GM10248 (cell line): ENCODE data around the gene FFAR3.
"Not testable (repeated sequence)": the region's sequence is repeated elsewhere in the genome, so short reads cannot be mapped to it uniquely, and the experiment has no call there.

ENCODE experiments used
- CTCF ChIA-PET: fragments of 300-600 bp; sonication (Branson Sonifier 250); formaldehyde crosslinking; extraction: SDS; loops from one replicate; lab custom pipeline; 2021; ENCODE audit warnings: antibody characterized with exemption; lab: Yijun Ruan, JAX
- POLR2A ChIA-PET: fragments of 350-650 bp; sonication (Branson Sonifier 250); formaldehyde crosslinking; extraction: SDS; loops from one replicate; lab custom pipeline; 2020; ENCODE audit warnings: antibody characterized with exemption; lab: Yijun Ruan, JAX
- DNase-seq: peaks from one replicate; pipeline ENCODE4 v3.0.0; 2012; ENCODE audit errors: extremely low spot score
- TF ChIP-seq, protein P1 (sequence below): IDR thresholded peaks from 2 replicates; pipeline ENCODE4 v1.5.1; 2012; ENCODE audit warnings: mild to moderate bottlenecking, low read depth; ENCODE audit errors: extremely low read depth, missing control alignments, control extremely low read depth

Gene FFAR3

DNA sequence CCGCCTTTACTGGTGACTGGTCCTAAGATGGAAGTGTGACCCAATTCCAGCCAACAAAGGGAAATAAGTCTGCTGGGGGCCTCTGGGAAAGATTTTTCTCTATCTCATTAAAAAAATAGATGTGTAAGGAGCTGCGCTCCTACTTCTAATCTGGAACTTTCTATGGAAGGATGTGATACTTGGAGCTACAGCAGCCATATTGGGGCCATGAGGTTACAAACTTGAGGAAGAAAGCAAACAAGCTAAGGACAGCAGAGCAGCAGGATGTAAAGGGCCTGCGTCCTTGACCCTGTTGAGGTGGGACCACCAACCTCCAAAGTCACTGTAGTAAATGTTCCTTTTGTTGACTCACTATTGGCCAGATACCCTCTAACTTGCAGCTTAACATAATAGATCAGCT, 20.1 kb downstream of the FFAR3 start:
- POLR2A ChIA-PET = no interaction called here
- no peak for DNase-seq
- CTCF ChIA-PET = interaction anchor here (0.7 to 1.7 kb wide), 6 partner anchors 16 to 214 kb away, joined by 3 to 10 read pairs (median 4); no protein-coding TSS in a partner anchor
- TF ChIP-seq, protein P1, sequence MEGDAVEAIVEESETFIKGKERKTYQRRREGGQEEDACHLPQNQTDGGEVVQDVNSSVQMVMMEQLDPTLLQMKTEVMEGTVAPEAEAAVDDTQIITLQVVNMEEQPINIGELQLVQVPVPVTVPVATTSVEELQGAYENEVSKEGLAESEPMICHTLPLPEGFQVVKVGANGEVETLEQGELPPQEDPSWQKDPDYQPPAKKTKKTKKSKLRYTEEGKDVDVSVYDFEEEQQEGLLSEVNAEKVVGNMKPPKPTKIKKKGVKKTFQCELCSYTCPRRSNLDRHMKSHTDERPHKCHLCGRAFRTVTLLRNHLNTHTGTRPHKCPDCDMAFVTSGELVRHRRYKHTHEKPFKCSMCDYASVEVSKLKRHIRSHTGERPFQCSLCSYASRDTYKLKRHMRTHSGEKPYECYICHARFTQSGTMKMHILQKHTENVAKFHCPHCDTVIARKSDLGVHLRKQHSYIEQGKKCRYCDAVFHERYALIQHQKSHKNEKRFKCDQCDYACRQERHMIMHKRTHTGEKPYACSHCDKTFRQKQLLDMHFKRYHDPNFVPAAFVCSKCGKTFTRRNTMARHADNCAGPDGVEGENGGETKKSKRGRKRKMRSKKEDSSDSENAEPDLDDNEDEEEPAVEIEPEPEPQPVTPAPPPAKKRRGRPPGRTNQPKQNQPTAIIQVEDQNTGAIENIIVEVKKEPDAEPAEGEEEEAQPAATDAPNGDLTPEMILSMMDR = no peak

DNA sequence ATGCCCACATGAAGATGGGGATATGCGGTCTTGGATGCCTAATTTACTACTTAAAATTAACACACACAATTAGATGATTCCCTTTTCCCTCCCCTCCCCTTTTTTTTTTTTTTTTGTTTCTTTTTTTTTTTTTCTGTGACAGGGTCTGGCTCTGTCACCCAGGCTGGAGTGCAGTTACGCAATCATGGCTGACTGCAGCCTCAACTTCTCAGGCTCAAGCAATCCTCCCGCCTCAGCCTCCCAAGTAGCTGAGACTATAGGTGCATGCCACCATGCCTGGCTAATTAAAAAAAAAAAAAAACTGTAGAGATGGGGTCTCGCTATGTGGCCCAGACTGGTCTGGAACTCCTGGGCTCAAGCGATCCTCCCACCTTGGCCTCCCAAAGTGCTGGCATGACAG, 21.3 kb downstream of the FFAR3 start:
- POLR2A ChIA-PET, DNase-seq: not testable (repeated sequence)
- CTCF ChIA-PET = interaction anchor here (1.0 to 1.7 kb wide), 3 partner anchors 27 to 100 kb away, joined by 3 to 10 read pairs (median 3); no protein-coding TSS in a partner anchor

DNA sequence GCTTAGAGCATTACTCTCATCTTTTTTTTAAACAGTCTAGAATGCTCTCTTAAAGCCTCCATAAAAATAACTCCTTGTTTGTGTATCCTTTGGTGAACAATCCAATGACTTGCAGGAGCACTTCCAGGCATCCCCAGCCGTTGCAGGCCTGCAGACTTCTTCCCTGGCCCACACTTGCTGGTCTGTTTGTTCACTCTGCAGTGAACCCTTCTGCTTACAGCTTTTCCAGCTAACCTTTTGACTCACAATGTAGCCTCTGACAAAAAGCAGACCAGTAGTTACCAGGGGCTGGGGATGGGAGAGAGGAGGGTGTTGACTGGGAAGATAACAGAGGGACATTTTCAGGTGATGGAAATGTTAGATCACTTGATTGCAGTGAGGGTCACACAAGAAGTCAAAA, 21.7 kb downstream of the FFAR3 start:
- POLR2A ChIA-PET = no interaction called here
- TF ChIP-seq, protein P1 = no peak
- CTCF ChIA-PET = no interaction called here
- no peak for DNase-seq

DNA sequence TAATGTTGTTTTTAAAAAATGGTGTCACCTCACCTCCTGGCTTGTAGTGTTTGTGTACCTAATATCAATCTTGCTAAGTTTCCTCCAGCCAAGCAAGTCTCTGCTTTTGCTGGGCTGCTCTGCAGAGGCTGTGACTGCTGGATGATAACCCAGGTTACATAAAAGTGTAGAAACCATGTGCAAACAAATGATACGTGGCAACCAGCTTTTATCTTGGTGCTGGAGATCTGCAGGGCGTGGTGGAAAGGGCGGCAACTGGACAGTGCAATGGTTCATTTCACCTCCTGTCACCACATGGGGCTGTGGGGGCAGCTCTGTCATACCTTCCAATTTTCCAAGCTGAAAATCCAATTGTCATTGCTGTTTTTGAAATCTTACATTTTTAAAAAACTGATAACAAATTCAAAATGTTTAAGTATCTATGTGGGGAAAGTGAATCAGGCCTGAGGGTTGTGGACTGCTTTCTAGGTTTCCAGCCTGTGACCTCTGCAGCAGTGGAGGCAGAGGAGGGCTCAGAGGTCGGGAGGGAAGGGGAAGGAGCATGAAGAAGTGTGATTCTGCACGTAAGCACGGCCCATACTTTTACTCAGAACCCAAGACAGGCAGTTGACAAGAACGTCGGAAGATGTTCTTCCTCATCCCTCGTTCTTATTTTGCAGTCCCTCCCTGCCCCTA, 22.3 kb downstream of the FFAR3 start:
- ChIA-PET CTCF (no interaction called here), POLR2A (no interaction called here)
- TF ChIP-seq, protein P1 = no peak

DNA sequence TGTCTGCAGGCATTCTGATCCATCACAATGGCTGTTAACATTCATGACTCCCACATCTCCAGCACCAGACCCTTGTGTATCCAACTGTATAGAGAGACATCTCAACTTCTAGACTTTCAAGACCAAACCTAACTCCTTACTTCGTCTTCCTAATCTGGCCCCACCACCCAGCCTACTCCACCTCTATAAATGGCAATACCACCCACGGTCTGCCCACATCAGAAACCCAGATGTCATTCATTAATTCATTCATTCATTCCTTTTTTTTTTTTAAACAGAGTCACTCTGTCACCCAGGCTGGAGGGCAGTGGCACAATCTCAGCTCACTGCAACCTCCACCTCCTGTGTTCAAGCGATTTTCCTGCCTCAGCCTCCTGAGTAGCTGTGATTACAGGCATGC, 23.1 kb downstream of the FFAR3 start:
- ChIA-PET POLR2A (no interaction called here), CTCF (no interaction called here)
- no peak for DNase-seq
- TF ChIP-seq, protein P1 = no peak

More for the DNA sequence above, 22.3 kb downstream of the FFAR3 start:
- DNase-seq = no peak

DNA sequence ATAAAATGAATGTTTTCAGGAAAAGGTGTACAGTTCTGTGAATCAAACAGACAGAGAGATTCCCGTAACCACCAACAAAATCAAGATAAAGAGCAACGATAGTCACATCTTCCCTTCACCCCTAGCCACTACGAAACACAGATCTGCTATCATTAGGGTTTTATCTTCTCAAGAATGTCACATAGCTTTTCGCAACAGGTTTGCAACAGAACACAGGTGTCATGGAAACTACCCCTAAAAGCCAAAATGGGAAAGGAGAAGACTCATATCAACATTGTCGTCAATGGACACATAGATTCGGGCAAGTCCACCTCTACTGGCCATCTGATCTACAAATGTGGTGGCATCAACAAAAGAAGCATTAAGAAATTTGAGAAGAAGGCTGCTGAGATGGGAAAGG, 23.7 kb downstream of the FFAR3 start:
- TF ChIP-seq, protein P1 = no peak
- DNase-seq = no peak
- ChIA-PET CTCF (no interaction called here), POLR2A (no interaction called here)

DNA sequence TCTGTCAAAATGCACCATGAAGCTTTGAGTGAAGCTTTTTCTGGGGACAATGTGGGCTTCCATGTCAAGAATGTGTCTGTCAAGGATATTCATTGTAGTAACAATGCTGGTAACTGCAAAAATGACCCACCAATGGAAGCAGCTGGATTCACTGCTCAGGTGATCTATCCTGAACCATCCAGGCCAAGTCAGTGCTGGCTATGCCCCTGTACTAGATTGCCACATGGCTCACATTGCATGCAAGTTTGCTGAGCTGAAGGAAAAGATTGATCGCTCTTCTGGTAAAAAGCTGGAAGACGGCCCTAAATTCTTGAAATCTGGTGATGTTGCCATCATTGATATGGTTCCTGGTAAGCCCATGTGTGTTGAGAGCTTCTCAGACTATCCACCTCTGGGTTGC, 25.3 kb downstream of the FFAR3 start:
- POLR2A ChIA-PET = interaction anchor here (0.6 kb wide), 1 partner anchor 67 kb away, joined by 4 read pairs; no protein-coding TSS in a partner anchor
- no peak for DNase-seq
- CTCF ChIA-PET = interaction anchor here (0.8 to 1.8 kb wide), 5 partner anchors 9 to 126 kb away, joined by 3 to 4 read pairs (median 3); no protein-coding TSS in a partner anchor
- TF ChIP-seq, protein P1 = no peak
